Measurements from ENCODE around the gene UTP18. TPM values are rescaled to one million over a fixed set of nuclear protein-coding genes. Genes with fewer than 3 reads are reported as not detected.
A peak's percentile ranks its signal among the peaks of the same experiment; 100 is the strongest.

The UTP18 gene
- total and polyA plus RNA-seq, 4 donors = 12.4 to 17.4 (median 14.2) TPM

- H3K27me3 ChIP-seq (ENCODE audit: control insufficient read depth in 4 of 4, insufficient read depth in 4 of 4, low read length in 3 of 4) = no peaks in the 10 kb centered on the region
- H3K27ac ChIP-seq (ENCODE audit: low read depth in 1 of 2, low read length in 2 of 2) = no peak overlapping the region
- peaks cover 0 to 2% (median under 1%) of the 10 kb centered on the region in 4 donors for H3K36me3 ChIP-seq (ENCODE audit: control insufficient read depth in 4 of 4, insufficient read depth in 3 of 4, low read depth in 1 of 4, low read length in 3 of 4)
- TF ChIP-seq CTCF (IDR thresholded peaks at IDR 0.05; ENCODE audit: low read depth, low read length, missing input control) = no peak
- TF ChIP-seq YY1 (IDR thresholded peaks at IDR 0.05) = no peak
- TF ChIP-seq ZBTB33 (IDR thresholded peaks at IDR 0.05) = no peak
- TF ChIP-seq MAX (IDR thresholded peaks at IDR 0.05) = no peak
- no peak for TF ChIP-seq JUND (IDR thresholded peaks at IDR 0.05)
- H3K4me1 ChIP-seq (ENCODE audit: control insufficient read depth in 4 of 4, insufficient read depth in 4 of 4, low read length in 3 of 4) = peaks cover 11 to 45% (median 40%) of the 10 kb centered on the region in 4 donors
- no peak overlapping the region for H3K9ac ChIP-seq (ENCODE audit: low read depth in 1 of 2, low read length in 2 of 2)
- 41% methylated on average over 3 of the region's 3 CpGs for WGBS
- no peak for DNase-seq (ENCODE audit: low spot score)
- H3K4me3 ChIP-seq (ENCODE audit: low read depth in 1 of 3, low read length in 3 of 3) = peak overlapping the region in 2 of 3 donors; percentile 7 to 17
- no peaks in the 10 kb centered on the region for H3K9me3 ChIP-seq (ENCODE audit: control insufficient read depth in 4 of 4, low read length in 3 of 4)
Measured at GRCh38 chr17:51256101-51256500, 4.2 kb upstream of the UTP18 start.

GRCh38 chr17:51257150-51258081 is 2.9 kb upstream of the UTP18 start:
- TF ChIP-seq REST (IDR thresholded peaks at IDR 0.05) (no peak), TAF1 (conservative IDR thresholded peaks at IDR 0.05) (no peak), NR2F2 (IDR thresholded peaks at IDR 0.05) (no peak), MAX (IDR thresholded peaks at IDR 0.05) (no peak), FOXA1 (IDR thresholded peaks at IDR 0.05) (no peak), HNF4G (IDR thresholded peaks at IDR 0.05) (no peak), RXRA (IDR thresholded peaks at IDR 0.05) (no peak), JUND (IDR thresholded peaks at IDR 0.05) (no peak), GABPA (IDR thresholded peaks at IDR 0.05 in 1 of 2, conservative IDR thresholded peaks at IDR 0.05 in 1 of 2) (no peak), HNF4A (conservative IDR thresholded peaks at IDR 0.05) (no peak), CTCF (IDR thresholded peaks at IDR 0.05; ENCODE audit: low read depth, low read length, missing input control) (no peak)
- no peaks in the 10 kb centered on the region for H3K9me3 ChIP-seq (ENCODE audit: control insufficient read depth in 4 of 4, low read length in 3 of 4)
- no peak overlapping the region for H3K9ac ChIP-seq (ENCODE audit: low read depth in 1 of 2, low read length in 2 of 2)
- 79% methylated on average over 3 of the region's 3 CpGs for WGBS
- no peak for DNase-seq (ENCODE audit: low spot score)
- H3K4me3 ChIP-seq (ENCODE audit: low read depth in 1 of 3, low read length in 3 of 3) = no peak overlapping the region
- H3K4me1 ChIP-seq (ENCODE audit: control insufficient read depth in 4 of 4, insufficient read depth in 4 of 4, low read length in 3 of 4) = peaks cover 11 to 53% (median 47%) of the 10 kb centered on the region in 4 donors
- H3K27me3 ChIP-seq (ENCODE audit: control insufficient read depth in 4 of 4, insufficient read depth in 4 of 4, low read length in 3 of 4) = no peaks in the 10 kb centered on the region
- peaks cover 0 to 1% (median 0%) of the 10 kb centered on the region in 4 donors for H3K36me3 ChIP-seq (ENCODE audit: control insufficient read depth in 4 of 4, insufficient read depth in 3 of 4, low read depth in 1 of 4, low read length in 3 of 4)
- H3K27ac ChIP-seq (ENCODE audit: low read depth in 1 of 2, low read length in 2 of 2) = no peak overlapping the region
